Iris pigment epithelial cell (primary cell): ENCODE data around the gene GGA2.
"Not testable (repeated sequence)": the region's sequence is repeated elsewhere in the genome, so short reads cannot be mapped to it uniquely, and the experiment has no call there.

ENCODE experiments used
- DNase-seq: peaks from one replicate; pipeline ENCODE4 v3.0.0-alpha.2; 2011; ENCODE audit warnings: low read depth

GGA2 gene

GRCh38 chr16:23510164-23510914 is at the start of gene GGA2:
Gene GGA2, minus strand, starts transcription at chr16:23510494. Its CDS starts 83 bp downstream, at chr16:23510411.
- peak; percentile 74 for DNase-seq

- peak; percentile 49 for DNase-seq
Observed at GRCh38 chr16:23557779-23558702, 47.7 kb upstream of the GGA2 start.

- peak; percentile 99 for DNase-seq
Observed at GRCh38 chr16:23556881-23557778, 46.8 kb upstream of the GGA2 start, which contains the start of the genes EARS2 and UBFD1. Gene EARS2, minus strand, starts transcription at chr16:23557350. Its CDS starts 7 bp downstream, at chr16:23557343. Gene UBFD1, plus strand, starts transcription at chr16:23557727. Its CDS starts 16 bp downstream, at chr16:23557743.

GRCh38 chr16:23554536-23554935 is 44.2 kb upstream of the GGA2 start:
- no peak for DNase-seq

- DNase-seq, result no peak
Observed at GRCh38 chr16:23552161-23552560, 41.9 kb upstream of the GGA2 start.

GRCh38 chr16:23549938-23550337 is 39.6 kb upstream of the GGA2 start:
- no peak for DNase-seq

GRCh38 chr16:23544436-23544835 is 34.1 kb upstream of the GGA2 start:
- DNase-seq, result no peak

- DNase-seq, result not testable (repeated sequence)
Observed at GRCh38 chr16:23540817-23541178, 30.5 kb upstream of the GGA2 start.

- no peak for DNase-seq
Observed at GRCh38 chr16:23539984-23540816, 29.9 kb upstream of the GGA2 start.

- DNase-seq, result no peak
Observed at GRCh38 chr16:23538919-23539278, 28.6 kb upstream of the GGA2 start.

GRCh38 chr16:23537390-23537789 is 27.1 kb upstream of the GGA2 start:
- DNase-seq, result peak; percentile 55

- no peak for DNase-seq
Observed at GRCh38 chr16:23535901-23536300, 25.6 kb upstream of the GGA2 start.

GRCh38 chr16:23534868-23535860 is 24.9 kb upstream of the GGA2 start:
- no peak for DNase-seq

- no peak for DNase-seq
Observed at GRCh38 chr16:23532448-23532847, 22.2 kb upstream of the GGA2 start.

GRCh38 chr16:23530062-23530461 is 19.8 kb upstream of the GGA2 start:
- DNase-seq, result no peak

GRCh38 chr16:23528644-23529310 is 18.5 kb upstream of the GGA2 start:
- DNase-seq, result no peak

GRCh38 chr16:23527961-23528643 is 17.8 kb upstream of the GGA2 start:
- no peak for DNase-seq

GRCh38 chr16:23524886-23525285 is 14.6 kb upstream of the GGA2 start:
- no peak for DNase-seq
